Skeletal muscle satellite cell (primary cell): ENCODE results near the gene IGFBP1.
A peak's percentile ranks its signal among the peaks of the same experiment; 100 is the strongest.

Source experiments
- H3K27me3 ChIP-seq: 2 replicates; pipeline ENCODE4 v1.7.0; 2013; ENCODE audit warnings: low read length; ENCODE audit not compliant: control insufficient read depth, insufficient read depth
- H3K36me3 ChIP-seq: 2 replicates; pipeline ENCODE4 v1.7.0; 2013; ENCODE audit warnings: mild to moderate bottlenecking, control low read depth, low read length; ENCODE audit not compliant: insufficient read depth
- H3K4me1 ChIP-seq: 2 replicates; pipeline ENCODE4 v1.7.0; 2013; ENCODE audit warnings: low read length; ENCODE audit not compliant: control insufficient read depth, insufficient read depth
- H3K4me2 ChIP-seq: 2 replicates; pipeline ENCODE4 v1.7.0; 2013; ENCODE audit warnings: mild to moderate bottlenecking, low read length
- H3K4me3 ChIP-seq: 2 replicates; pipeline ENCODE4 v1.7.0; 2013; ENCODE audit warnings: low read length
- H3K9ac ChIP-seq: 2 replicates; pipeline ENCODE4 v1.7.0; 2013; ENCODE audit warnings: mild to moderate bottlenecking, low read depth, low read length, moderate library complexity
- H3K9me3 ChIP-seq: replicated peaks from 2 replicates; pipeline ENCODE4 v1.7.0; 2013; ENCODE audit warnings: mild to moderate bottlenecking, control low read depth, low read length

IGFBP1 gene

GRCh38 chr7:45867471-45867870 lies 20.8 kb upstream of the IGFBP1 start:
- H3K4me2 ChIP-seq, result no peak overlapping the region

GRCh38 chr7:45869426-45869825 lies 18.9 kb upstream of the IGFBP1 start:
- no peak overlapping the region for H3K4me2 ChIP-seq
- H3K36me3 ChIP-seq, result no peaks in the 10 kb centered on the region
- peaks cover 5% of the 10 kb centered on the region for H3K4me1 ChIP-seq
- no peak overlapping the region for H3K4me3 ChIP-seq
- H3K9ac ChIP-seq, result no peak overlapping the region
- H3K9me3 ChIP-seq, result peaks cover 3% of the 10 kb centered on the region
- no peaks in the 10 kb centered on the region for H3K27me3 ChIP-seq

More at GRCh38 chr7:45867471-45867870, 20.8 kb upstream of the IGFBP1 start:
- peaks cover 4% of the 10 kb centered on the region for H3K27me3 ChIP-seq
- H3K9ac ChIP-seq, result no peak overlapping the region
- H3K4me1 ChIP-seq, result no peaks in the 10 kb centered on the region
- H3K9me3 ChIP-seq, result peaks cover 3% of the 10 kb centered on the region
- no peak overlapping the region for H3K4me3 ChIP-seq
- H3K36me3 ChIP-seq, result no peaks in the 10 kb centered on the region

GRCh38 chr7:45872116-45873034 lies 15.9 kb upstream of the IGFBP1 start:
- Histone ChIP-seq H3K36me3 (no peaks in the 10 kb centered on the region), H3K4me2 (no peak overlapping the region), H3K4me1 (peaks cover 21% of the 10 kb centered on the region), H3K27me3 (no peaks in the 10 kb centered on the region), H3K4me3 (no peak overlapping the region), H3K9me3 (peaks cover 3% of the 10 kb centered on the region), H3K9ac (no peak overlapping the region)

- Histone ChIP-seq H3K9me3 (peaks cover 3% of the 10 kb centered on the region), H3K36me3 (no peaks in the 10 kb centered on the region), H3K9ac (no peak within 1 kb of the TSS), H3K4me2 (no peak within 1 kb of the TSS), H3K27me3 (no peaks in the 10 kb centered on the region), H3K4me3 (no peak within 1 kb of the TSS), H3K4me1 (peaks cover 21% of the 10 kb centered on the region)
Measured at GRCh38 chr7:45873035-45873354, 15.3 kb upstream of the IGFBP1 start, which contains the start of gene CCDC201. CCDC201 (minus strand) TSS chr7:45873082; CDS start chr7:45873007, 75 bp downstream.

GRCh38 chr7:45873355-45873754 lies 14.9 kb upstream of the IGFBP1 start:
- no peaks in the 10 kb centered on the region for H3K27me3 ChIP-seq
- no peaks in the 10 kb centered on the region for H3K36me3 ChIP-seq
- H3K4me2 ChIP-seq, result no peak overlapping the region
- no peaks in the 10 kb centered on the region for H3K9me3 ChIP-seq
- peaks cover 21% of the 10 kb centered on the region for H3K4me1 ChIP-seq
- H3K9ac ChIP-seq, result no peak overlapping the region
- no peak overlapping the region for H3K4me3 ChIP-seq

- H3K9me3 ChIP-seq, result no peaks in the 10 kb centered on the region
- no peak overlapping the region for H3K4me3 ChIP-seq
- H3K4me1 ChIP-seq, result peaks cover 21% of the 10 kb centered on the region
- peak overlapping the region; percentile 25 for H3K4me2 ChIP-seq
- H3K36me3 ChIP-seq, result no peaks in the 10 kb centered on the region
- no peak overlapping the region for H3K9ac ChIP-seq
- H3K27me3 ChIP-seq, result no peaks in the 10 kb centered on the region
Measured at GRCh38 chr7:45874408-45875131, 13.7 kb upstream of the IGFBP1 start.

GRCh38 chr7:45876519-45876918 lies 11.8 kb upstream of the IGFBP1 start:
- Histone ChIP-seq H3K4me2 (no peak overlapping the region), H3K9ac (no peak overlapping the region), H3K4me1 (peaks cover 25% of the 10 kb centered on the region), H3K36me3 (no peaks in the 10 kb centered on the region), H3K4me3 (no peak overlapping the region), H3K9me3 (no peaks in the 10 kb centered on the region), H3K27me3 (no peaks in the 10 kb centered on the region)

GRCh38 chr7:45878457-45879144 lies 9.7 kb upstream of the IGFBP1 start:
- Histone ChIP-seq H3K27me3 (no peaks in the 10 kb centered on the region), H3K4me2 (no peak overlapping the region), H3K36me3 (no peaks in the 10 kb centered on the region), H3K9me3 (no peaks in the 10 kb centered on the region), H3K9ac (no peak overlapping the region), H3K4me3 (no peak overlapping the region), H3K4me1 (peaks cover 39% of the 10 kb centered on the region)

GRCh38 chr7:45880433-45880860 lies 7.8 kb upstream of the IGFBP1 start:
- Histone ChIP-seq H3K9me3 (no peaks in the 10 kb centered on the region), H3K4me2 (no peak overlapping the region), H3K9ac (no peak overlapping the region), H3K36me3 (no peaks in the 10 kb centered on the region), H3K4me1 (peaks cover 36% of the 10 kb centered on the region), H3K27me3 (no peaks in the 10 kb centered on the region), H3K4me3 (no peak overlapping the region)

GRCh38 chr7:45881280-45881758 lies 7.0 kb upstream of the IGFBP1 start:
- Histone ChIP-seq H3K9ac (no peak overlapping the region), H3K4me2 (no peak overlapping the region), H3K36me3 (no peaks in the 10 kb centered on the region), H3K9me3 (no peaks in the 10 kb centered on the region), H3K4me3 (no peak overlapping the region), H3K27me3 (no peaks in the 10 kb centered on the region), H3K4me1 (peaks cover 39% of the 10 kb centered on the region)

GRCh38 chr7:45881759-45882464 lies 6.4 kb upstream of the IGFBP1 start:
- H3K27me3 ChIP-seq, result no peaks in the 10 kb centered on the region
- no peak overlapping the region for H3K9ac ChIP-seq
- no peak overlapping the region for H3K4me3 ChIP-seq
- peak overlapping the region; percentile 15 for H3K4me2 ChIP-seq
- peaks cover 45% of the 10 kb centered on the region for H3K4me1 ChIP-seq
- H3K9me3 ChIP-seq, result no peaks in the 10 kb centered on the region
- no peaks in the 10 kb centered on the region for H3K36me3 ChIP-seq
